ENCODE measurements around the gene MCTP1.

Gene MCTP1

GRCh38 chr5:94908889-94909480 lies 375.9 kb downstream of the MCTP1 start:
- TF ChIP-seq ZFX (IDR thresholded peaks at IDR 0.05) (no peak), CTCF (conservative IDR thresholded peaks at IDR 0.05) (peak; percentile 83)

GRCh38 chr5:94906750-94907149 lies 378.1 kb downstream of the MCTP1 start:
- TF ChIP-seq ZFX (IDR thresholded peaks at IDR 0.05) (no peak), CTCF (conservative IDR thresholded peaks at IDR 0.05) (no peak)
- H3K27ac ChIP-seq = no peak overlapping the region

More at GRCh38 chr5:94908889-94909480, 375.9 kb downstream of the MCTP1 start:
- H3K27ac ChIP-seq = no peak overlapping the region

DNA sequence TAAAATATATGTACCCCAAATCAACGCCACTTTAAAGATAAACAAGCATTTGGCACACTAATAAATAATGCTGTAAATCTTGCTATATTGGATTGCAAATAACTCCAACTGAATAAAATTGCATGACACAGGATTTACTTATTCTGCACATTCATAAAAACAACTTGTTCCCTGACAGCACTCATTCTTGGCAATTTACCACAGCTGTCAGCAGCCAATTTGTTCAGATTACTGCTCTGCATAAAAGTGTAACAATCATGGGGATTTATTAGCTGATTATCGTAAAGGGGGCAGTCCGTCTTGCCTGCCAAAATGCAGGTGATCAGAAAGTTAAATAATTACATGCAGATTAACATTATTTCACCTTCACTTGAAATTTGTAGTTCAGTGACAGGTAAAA lies 381.2 kb downstream of the MCTP1 start:
- TF ChIP-seq ZFX (IDR thresholded peaks at IDR 0.05) = no peak
- no peak for TF ChIP-seq CTCF (conservative IDR thresholded peaks at IDR 0.05)
- H3K27ac ChIP-seq = no peak overlapping the region

- no peak overlapping the region for H3K27ac ChIP-seq
- no peak for TF ChIP-seq CTCF (conservative IDR thresholded peaks at IDR 0.05)
- no peak for TF ChIP-seq ZFX (IDR thresholded peaks at IDR 0.05)
Observed at GRCh38 chr5:94901191-94901979, 383.5 kb downstream of the MCTP1 start.

GRCh38 chr5:94900006-94900505 lies 384.8 kb downstream of the MCTP1 start:
- H3K27ac ChIP-seq = no peak overlapping the region
- TF ChIP-seq CTCF (conservative IDR thresholded peaks at IDR 0.05) (no peak), ZFX (IDR thresholded peaks at IDR 0.05) (no peak)

GRCh38 chr5:94893412-94894135 lies 391.3 kb downstream of the MCTP1 start:
- H3K27ac ChIP-seq = no peak overlapping the region
- TF ChIP-seq ZFX (IDR thresholded peaks at IDR 0.05) = no peak
- peak; percentile 59 for TF ChIP-seq CTCF (conservative IDR thresholded peaks at IDR 0.05)

DNA sequence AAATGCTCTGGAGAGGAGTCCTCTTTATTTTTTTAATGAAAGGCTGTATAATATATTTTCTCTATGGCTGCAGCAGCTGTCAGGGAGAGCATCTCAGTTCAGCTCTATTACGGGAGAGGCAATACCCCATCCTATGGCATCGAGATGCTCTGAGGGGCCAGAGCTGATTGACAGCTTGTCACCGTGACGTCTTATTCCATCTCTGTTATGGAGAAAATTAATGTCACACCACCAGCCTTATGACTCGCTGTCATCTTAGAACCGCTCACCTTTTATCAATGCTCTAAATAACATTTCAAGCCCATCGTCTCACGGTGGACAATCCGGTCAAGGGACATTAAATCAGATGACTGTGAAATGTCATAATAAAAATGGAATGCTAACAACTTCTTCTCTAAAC lies 392.9 kb downstream of the MCTP1 start:
- TF ChIP-seq ZFX (IDR thresholded peaks at IDR 0.05) = no peak
- no peak for TF ChIP-seq CTCF (conservative IDR thresholded peaks at IDR 0.05)

More for the DNA sequence above, 392.9 kb downstream of the MCTP1 start:
- H3K27ac ChIP-seq = no peak overlapping the region
